Motor neuron (in vitro differentiated cells): ENCODE results near the gene HOTAIR. TPM values are rescaled to one million over a fixed set of nuclear protein-coding genes. Genes with fewer than 3 reads are reported as not detected.

Source experiments
- ATAC-seq, 8 experiments: fragments of 200-7000 bp; cut with Tn5 transposase; replicated peaks in 6 of 8; 2 replicates each; pipeline ENCODE4 v1.8.0; 2021; ENCODE audit warnings: mild to moderate bottlenecking in 8 of 8, moderate library complexity in 8 of 8
- H3K27ac ChIP-seq, 2 donors: fragments of 250-450 bp; sonication (Bioruptor Pico); 2 replicates each; pipeline ENCODE4 v1.9.0; 2021; ENCODE audit warnings: antibody characterized with exemption in 2 of 2, mild to moderate bottlenecking in 2 of 2, moderate library complexity in 1 of 2
- H3K4me1 ChIP-seq, 2 donors: fragments of 250-450 bp; sonication (Bioruptor Pico); replicated peaks in 1 of 2; 2 replicates each; pipeline ENCODE4 v1.6.1; 2021; ENCODE audit warnings: antibody characterized with exemption in 2 of 2, mild to moderate bottlenecking in 2 of 2, moderate library complexity in 1 of 2
- H3K4me3 ChIP-seq, 5 donors: fragments of 250-450 bp; sonication (Bioruptor Pico); 2 replicates each; pipeline ENCODE4 v1.9.0; 2021; ENCODE audit warnings: antibody characterized with exemption in 5 of 5, mild to moderate bottlenecking in 5 of 5, moderate library complexity in 4 of 5
- WGBS, 10 experiments: fragments of 450-650 bp; shearing (Covaris generic); methylation state at CpG; one replicate each; pipeline ENCODE4 v1.0.0; 2022; 5-methylcytosine and 5-hydroxymethylcytosine counted together
- in situ Hi-C, 9 experiments: fragments of 400-800 bp; cut with MboI; loops; one replicate each; pipeline ENCODE4 v1.15.0; 2021; ENCODE audit warnings: low sequenced_read_pairs in 9 of 9, low pct_unique_long_range_greater_than_20kb in 2 of 9; ENCODE audit not compliant: unreplicated experiment in 9 of 9
- total RNA-seq, 8 experiments: library from RNA; unstranded; fragments of 300-600 nt; gene quantifications; 2 replicates each; pipeline versions ENCODE4 v1.2.3 to v1.2.4, GENCODE V29; 2022

HOTAIR gene
- total RNA-seq, 8 experiments from 2014 or later = 0.14 to 8.0 (median 0.42) TPM; not detected in 3

DNA sequence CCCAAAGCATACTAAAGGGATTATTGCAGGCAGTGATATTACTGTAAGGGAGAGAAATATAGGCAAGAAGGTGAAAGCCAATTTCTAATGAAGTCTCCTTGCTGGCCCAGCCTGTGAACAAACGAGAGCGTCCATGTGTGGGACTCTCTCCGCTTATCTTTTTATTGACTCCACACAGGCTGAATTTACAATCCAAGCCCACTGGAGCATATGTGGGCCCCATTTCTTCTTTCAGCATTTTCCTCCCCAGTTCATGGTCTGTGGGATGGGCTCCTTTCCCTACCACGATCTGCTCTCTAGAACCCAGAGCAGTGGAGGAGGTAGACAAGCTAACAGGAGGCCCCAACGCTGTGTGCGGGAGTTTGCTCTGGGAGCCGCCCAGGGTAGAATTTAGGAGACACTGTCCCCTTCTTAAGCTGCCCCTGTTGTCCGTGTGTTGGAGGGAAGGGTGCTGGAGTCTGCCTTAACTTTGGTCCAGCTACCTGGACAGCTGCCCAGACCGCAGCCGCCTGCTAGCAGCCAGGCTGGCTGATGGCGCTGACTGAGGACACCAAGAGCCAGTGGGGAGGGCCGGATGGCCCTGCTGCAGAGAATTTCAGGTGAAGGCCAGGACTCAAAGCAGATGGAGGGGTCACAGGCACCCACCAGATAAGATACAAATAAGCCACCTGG lies 5.0 kb downstream of the HOTAIR start:
- H3K27ac ChIP-seq = no peak overlapping the region
- H3K4me1 ChIP-seq = peaks cover 0 to 4% of the 10 kb centered on the region in 2 donors
- in situ Hi-C loops = no loop called here
- no peak for ATAC-seq
- 0 to 87% (median 46%) methylated on average over 1 to 12 of the region's 12 CpGs; no CpG with 5 or more reads in 2 of the 10 experiments for WGBS, 10 experiments
- no peak overlapping the region for H3K4me3 ChIP-seq

DNA sequence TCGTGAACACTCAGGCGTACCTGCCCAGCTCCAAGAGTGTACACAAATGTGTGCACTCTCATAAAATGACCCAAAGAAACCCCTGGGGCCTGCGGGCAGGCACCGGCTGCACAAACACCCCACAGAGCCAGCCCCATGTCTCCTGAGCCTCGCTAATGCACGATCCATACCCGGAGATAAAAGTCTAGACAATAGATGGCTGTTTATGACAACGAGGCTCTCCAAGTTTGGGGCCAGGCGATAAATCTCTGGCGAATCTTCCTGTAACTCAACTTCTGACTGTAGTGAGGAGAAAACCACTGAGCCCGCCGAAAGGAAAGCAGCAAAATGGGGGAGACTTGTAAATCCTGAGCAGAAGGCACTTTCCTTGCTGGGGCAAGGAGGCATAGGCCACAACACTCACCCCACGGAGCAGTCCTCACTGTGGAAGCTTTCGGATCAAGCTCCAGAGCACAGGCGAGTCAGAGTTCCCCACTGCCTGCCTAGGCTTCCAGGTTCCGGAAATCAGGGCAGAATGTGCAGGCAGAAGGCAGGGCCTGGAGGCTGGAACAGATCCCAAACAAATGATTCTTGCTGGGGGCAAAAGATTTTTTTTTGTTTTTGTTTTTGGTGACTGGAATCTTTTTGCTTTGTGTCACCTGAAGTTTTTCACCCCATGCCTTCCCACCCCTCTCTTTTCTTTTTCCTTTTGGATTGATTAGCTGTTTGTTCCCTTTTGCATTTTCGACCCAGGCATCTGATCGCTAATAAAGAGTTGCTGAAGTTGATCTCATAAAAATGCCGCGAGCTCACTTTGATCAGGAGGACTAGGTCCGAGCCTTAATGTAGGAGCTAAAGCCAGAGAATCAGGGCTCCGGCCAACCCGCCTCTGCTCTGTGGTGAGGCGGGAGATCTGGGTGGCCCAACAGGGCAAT lies 6.3 kb downstream of the HOTAIR start:
- in situ Hi-C loops = no loop called here

DNA sequence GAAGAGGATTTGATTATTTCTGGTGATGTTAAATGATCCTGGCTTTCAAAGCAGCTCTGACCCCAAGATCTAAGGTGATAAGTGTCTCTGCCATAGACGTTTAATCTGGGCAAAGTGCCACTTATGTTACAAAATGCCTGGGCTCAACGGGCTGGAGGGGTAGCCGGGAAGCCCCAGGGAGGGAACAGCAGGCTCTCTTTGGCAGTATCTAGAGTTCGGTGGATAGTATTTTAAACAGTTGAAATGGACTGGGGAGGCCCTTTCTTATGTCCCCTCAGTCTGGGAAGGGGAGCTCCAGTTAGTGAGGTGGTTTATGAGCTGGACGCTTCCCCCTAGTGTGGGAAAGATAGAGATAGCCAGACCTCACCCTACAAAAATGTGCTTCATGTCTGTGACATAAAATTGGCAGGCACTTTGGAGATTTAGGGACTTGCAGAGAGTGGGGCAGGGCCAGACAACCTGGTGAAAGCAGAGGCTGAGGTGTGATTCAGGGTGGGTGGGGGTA lies 7.3 kb downstream of the HOTAIR start:
- Histone ChIP-seq H3K27ac (no peak overlapping the region), H3K4me3 (no peak overlapping the region), H3K4me1 (peaks cover 0 to 4% of the 10 kb centered on the region in 2 donors)
- 0 to 40% (median 13%) methylated on average over 1 to 4 of the region's 5 CpGs; no CpG with 5 or more reads in 4 of the 10 experiments for WGBS, 10 experiments
- in situ Hi-C loops = no loop called here
- no peak for ATAC-seq

More for the DNA sequence above, 6.3 kb downstream of the HOTAIR start:
- WGBS, 10 experiments = 0 to 86% (median 22%) methylated on average over 1 to 21 of the region's 24 CpGs
- no peak for ATAC-seq
- Histone ChIP-seq H3K4me3 (no peak overlapping the region), H3K27ac (no peak overlapping the region), H3K4me1 (peaks cover 0 to 4% of the 10 kb centered on the region in 2 donors)

GRCh38 chr12:53966385-53967133 lies 8.2 kb downstream of the HOTAIR start:
- WGBS, 10 experiments = 0 to 78% (median 6%) methylated on average over 1 to 27 of the region's 36 CpGs; no CpG with 5 or more reads in 1 of the 10 experiments
- ATAC-seq = peak in 6 of 8 experiments; percentile 16 to 59 (median 42)
- in situ Hi-C loops = no loop called here
- H3K4me1 ChIP-seq = peaks cover 0 to 4% of the 10 kb centered on the region in 2 donors
- no peak overlapping the region for H3K4me3 ChIP-seq
- H3K27ac ChIP-seq = no peak overlapping the region

- no peak overlapping the region for H3K27ac ChIP-seq
- H3K4me1 ChIP-seq = peaks cover 0 to 5% of the 10 kb centered on the region in 2 donors
- 0 to 40% (median 0%) methylated on average over 1 to 3 of the region's 15 CpGs; no CpG with 5 or more reads in 5 of the 10 experiments for WGBS, 10 experiments
- peak in 1 of 8 experiments; percentile 27 for ATAC-seq
- in situ Hi-C loops = no loop called here
- H3K4me3 ChIP-seq = no peak overlapping the region
These were observed 8.7 kb downstream of the HOTAIR start for GRCh38 chr12:53966085-53966384.

GRCh38 chr12:53965281-53966084 lies 9.3 kb downstream of the HOTAIR start:
- 0 to 20% (median 6%) methylated on average over 4 to 15 of the region's 18 CpGs for WGBS, 10 experiments
- in situ Hi-C loops = no loop called here
- no peak overlapping the region for H3K27ac ChIP-seq
- ATAC-seq = peak in 1 of 8 experiments; percentile 66
- H3K4me1 ChIP-seq = peaks cover 0 to 6% of the 10 kb centered on the region in 2 donors
- H3K4me3 ChIP-seq = no peak overlapping the region

DNA sequence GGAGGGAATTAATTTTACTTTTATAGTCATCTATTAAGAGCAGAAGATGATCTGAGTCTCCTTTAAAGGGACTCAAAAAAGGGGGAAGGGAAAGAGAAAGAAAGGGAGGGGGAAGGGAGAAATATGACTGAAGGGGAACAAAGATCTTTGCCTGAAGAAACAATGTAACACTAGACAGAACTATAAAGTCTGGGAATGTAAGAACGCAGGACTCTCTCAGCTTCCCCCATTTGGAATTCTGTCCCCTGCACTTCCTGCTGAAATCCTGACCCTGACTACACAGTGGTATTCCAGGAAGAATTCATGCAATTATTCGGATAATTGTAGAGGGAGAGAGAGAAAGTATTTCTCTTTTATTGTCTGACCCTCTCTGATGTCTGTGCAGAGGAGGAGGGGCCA lies 10.4 kb downstream of the HOTAIR start:
- H3K27ac ChIP-seq = no peak overlapping the region
- no peak for ATAC-seq
- no peak overlapping the region for H3K4me3 ChIP-seq
- in situ Hi-C loops = no loop called here
- peaks cover 0 to 6% of the 10 kb centered on the region in 2 donors for H3K4me1 ChIP-seq
- WGBS, 10 experiments = 0 to 43% (median 0%) methylated on average over 1 to 2 of the region's 2 CpGs; no CpG with 5 or more reads in 3 of the 10 experiments

DNA sequence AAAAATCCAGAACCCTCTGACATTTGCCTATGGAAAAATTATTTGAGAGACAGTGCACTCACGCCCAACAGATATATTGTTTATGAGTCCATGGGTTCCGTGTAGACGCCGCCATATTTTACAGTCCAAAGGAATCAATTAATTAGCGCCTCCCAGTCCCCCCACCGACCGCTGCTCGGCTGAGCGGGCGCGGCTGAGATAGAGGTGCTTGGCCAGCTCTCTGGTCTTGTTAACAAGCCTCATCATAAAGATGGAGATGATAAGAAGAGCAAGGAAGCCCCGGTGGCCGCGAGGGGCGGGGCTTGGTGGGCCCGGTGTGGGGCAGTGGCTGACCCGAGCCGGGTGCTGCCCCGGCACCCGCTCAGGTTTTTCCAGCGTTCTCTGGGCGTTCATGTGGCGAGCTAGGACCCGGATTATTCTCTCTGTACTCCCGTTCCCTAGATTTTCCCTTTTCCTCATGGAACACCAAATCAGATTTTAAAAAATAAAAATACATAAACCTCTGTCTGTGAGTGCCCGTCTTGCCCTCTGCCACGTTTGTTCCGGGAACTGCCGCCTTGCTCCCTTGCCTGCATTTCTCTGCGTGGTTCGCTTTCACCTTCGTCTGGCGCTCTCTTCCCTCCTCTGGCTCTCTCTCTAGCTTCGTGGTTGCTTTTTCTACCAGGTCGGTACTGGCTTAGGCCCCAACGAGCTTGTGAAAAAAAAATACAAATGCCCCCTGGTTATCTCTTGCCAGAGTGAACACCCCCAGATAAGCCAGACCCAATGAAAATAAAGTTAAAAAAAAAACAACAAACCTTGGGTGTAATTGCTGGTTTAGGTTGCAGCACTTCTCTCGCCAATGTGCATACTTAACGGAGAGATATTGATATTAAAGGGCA lies 11.1 kb downstream of the HOTAIR start:
- ATAC-seq = peak in 1 of 8 experiments; percentile 26
- in situ Hi-C loops = no loop called here
- Histone ChIP-seq H3K4me1 (peaks cover 0 to 6% of the 10 kb centered on the region in 2 donors), H3K27ac (no peak overlapping the region), H3K4me3 (no peak overlapping the region)
- 0 to 68% (median 10%) methylated on average over 3 to 36 of the region's 38 CpGs for WGBS, 10 experiments

DNA sequence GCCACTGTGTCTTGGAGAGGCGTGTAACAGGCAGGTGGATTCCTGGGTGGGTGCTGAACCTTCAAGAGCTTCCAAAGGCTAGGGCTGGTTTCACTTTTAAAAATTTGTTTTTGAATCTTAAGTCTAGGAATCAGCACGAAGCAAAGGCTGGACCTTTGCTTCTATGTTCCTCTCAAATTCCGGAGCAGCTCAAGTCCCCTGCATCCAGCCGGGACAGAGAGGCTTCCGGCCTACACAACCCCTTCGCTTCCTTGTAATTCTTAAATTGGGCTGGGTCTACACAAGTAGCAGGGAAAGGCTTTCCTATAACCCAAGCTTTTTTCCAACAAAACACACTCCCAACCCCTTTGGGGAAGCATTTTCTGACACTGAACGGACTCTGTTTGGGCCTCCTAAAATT lies 11.7 kb downstream of the HOTAIR start:
- in situ Hi-C loops = no loop called here
- peaks cover 0 to 6% of the 10 kb centered on the region in 2 donors for H3K4me1 ChIP-seq
- no peak overlapping the region for H3K4me3 ChIP-seq
- 11 to 100% (median 36%) methylated on average over 1 to 7 of the region's 7 CpGs for WGBS, 10 experiments
- no peak overlapping the region for H3K27ac ChIP-seq
- ATAC-seq = no peak

DNA sequence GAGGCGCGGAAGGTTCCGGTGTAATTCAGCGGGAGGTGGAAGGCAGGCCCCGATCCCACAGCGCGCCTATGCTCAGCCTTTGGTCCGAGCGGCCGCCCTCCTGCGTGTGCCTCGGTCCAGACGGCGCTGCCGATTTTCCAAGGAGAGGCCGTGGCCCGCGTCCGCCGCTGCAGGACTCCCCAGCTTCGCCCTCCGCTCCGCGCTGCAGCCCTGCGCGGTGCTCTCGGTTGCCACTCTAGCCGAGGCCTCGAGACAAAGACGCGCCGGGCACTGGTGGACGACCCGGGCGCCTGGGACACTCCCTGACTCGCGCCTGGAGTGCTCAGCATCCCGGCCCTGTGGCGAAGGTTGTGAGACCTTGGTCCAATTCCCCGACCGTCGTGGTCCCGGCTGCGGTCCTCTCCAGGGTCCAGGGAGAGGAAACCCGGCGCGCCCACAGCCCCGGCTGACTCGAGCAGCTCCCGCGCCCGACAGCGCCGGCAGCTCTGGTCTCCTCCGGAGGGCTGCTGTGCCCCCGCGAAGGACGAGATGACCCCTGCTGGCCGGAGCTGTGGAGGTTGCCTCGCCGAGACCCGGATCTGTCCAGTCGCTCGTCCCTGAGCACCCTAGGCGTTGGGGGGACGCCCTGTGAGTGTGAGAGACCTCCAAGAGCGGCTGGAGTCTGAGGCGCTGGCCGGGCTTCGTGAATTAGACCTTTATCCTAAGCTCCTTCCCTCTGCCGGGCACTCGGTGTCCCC lies 13.6 kb downstream of the HOTAIR start:
- in situ Hi-C loops = no loop called here
- Histone ChIP-seq H3K4me3 (no peak overlapping the region), H3K27ac (no peak overlapping the region), H3K4me1 (peaks cover 0 to 3% of the 10 kb centered on the region in 2 donors)
- peak in 4 of 8 experiments; percentile 15 to 35 (median 23) for ATAC-seq
- 0 to 13% (median 2%) methylated on average over 1 to 16 of the region's 72 CpGs; no CpG with 5 or more reads in 4 of the 10 experiments for WGBS, 10 experiments
